ENCODE data around the gene OR2AK2. TPM values are rescaled to one million over a fixed set of nuclear protein-coding genes. Genes with fewer than 3 reads are reported as not detected.

The OR2AK2 gene
- total RNA-seq, 3 donors from 2014 or later: not detected

DNA sequence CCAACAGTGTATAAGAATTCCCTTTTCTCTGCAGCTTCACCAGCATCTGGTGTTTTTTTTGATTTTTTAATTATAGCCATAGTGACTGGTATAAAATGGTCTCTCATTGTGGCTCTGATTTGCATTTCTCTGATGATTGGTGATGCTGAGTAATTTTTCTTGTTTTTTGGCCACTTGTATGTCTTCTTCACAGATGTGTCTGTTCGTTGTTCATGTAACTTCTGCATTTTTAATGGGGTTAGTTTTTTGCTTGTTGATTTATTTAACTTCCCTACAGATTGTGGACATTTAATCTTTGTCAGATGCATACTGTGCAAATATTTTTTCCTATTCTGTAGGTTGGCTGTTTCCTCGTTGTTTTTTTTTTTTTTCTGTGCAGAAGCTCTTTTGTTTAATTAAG lies 28.0 kb downstream of the OR2AK2 start:
- Mint-ChIP-seq H3K9me3 (peaks cover 5% of the 10 kb centered on the region), H3K27me3 (ENCODE audit: low read depth) (no peaks in the 10 kb centered on the region), H3K4me3 (no peak overlapping the region), H3K36me3 (ENCODE audit: insufficient read depth) (no peaks in the 10 kb centered on the region), H3K4me1 (ENCODE audit: low read depth) (no peaks in the 10 kb centered on the region)
- DNase-seq: no peak
- ATAC-seq: no peak

GRCh38 chr1:247998811-247999210 lies 33.8 kb downstream of the OR2AK2 start:
- DNase-seq (no peak), ATAC-seq (no peak)
- Mint-ChIP-seq H3K4me1 (ENCODE audit: low read depth) (no peaks in the 10 kb centered on the region), H3K27me3 (ENCODE audit: low read depth) (no peaks in the 10 kb centered on the region), H3K4me3 (no peak overlapping the region), H3K36me3 (ENCODE audit: insufficient read depth) (no peaks in the 10 kb centered on the region), H3K9me3 (peaks cover 2% of the 10 kb centered on the region)

DNA sequence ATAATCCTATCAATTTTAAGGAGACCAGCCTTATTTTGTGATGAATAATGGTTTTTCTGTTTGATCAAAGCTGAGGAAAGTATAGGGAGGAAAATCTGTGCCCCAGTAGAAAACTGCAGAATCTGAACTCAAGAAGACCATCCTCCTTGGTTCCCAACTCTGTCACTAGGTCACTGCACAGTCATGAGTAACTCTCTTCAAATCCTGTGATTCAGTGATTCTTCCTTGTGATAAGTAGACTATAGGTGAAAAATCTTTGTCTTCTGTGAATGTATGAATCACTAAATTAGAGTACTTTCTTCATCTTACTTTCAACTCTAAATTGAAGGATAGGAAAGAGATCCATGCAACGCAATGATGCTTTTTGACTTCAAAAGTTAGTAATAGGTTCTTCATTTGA lies 35.1 kb downstream of the OR2AK2 start:
- no peaks in the 10 kb centered on the region for H3K4me1 Mint-ChIP-seq (ENCODE audit: low read depth)
- H3K27me3 Mint-ChIP-seq (ENCODE audit: low read depth): no peaks in the 10 kb centered on the region
- H3K4me3 Mint-ChIP-seq: no peak overlapping the region
- H3K9me3 Mint-ChIP-seq: peaks cover 2% of the 10 kb centered on the region
- ATAC-seq: no peak
- no peaks in the 10 kb centered on the region for H3K36me3 Mint-ChIP-seq (ENCODE audit: insufficient read depth)
- no peak for DNase-seq

DNA sequence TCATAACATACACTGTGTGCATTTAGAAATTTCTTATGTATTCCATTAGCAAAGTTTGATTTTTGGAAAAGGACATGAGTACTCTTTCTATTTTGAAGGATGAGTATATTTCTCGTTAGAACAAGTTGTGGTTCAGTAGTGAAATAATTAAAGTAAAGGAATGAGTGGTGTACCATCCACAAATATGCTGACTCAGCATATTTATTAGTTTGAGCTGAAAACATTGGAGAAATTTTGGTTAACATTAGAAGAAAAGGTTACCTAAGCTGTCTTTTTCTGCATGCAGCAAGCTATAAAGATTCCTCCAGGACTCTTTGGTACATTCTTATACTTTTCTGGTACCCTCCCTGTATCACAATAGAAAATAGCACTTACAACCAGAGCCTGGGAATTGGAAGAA lies 42.7 kb downstream of the OR2AK2 start:
- DNase-seq: no peak
- Mint-ChIP-seq H3K27me3 (ENCODE audit: low read depth) (no peaks in the 10 kb centered on the region), H3K4me1 (ENCODE audit: low read depth) (no peaks in the 10 kb centered on the region), H3K36me3 (ENCODE audit: insufficient read depth) (no peaks in the 10 kb centered on the region), H3K9me3 (peaks cover 28% of the 10 kb centered on the region), H3K4me3 (no peak overlapping the region)
- ATAC-seq: no peak

GRCh38 chr1:248009681-248010080 lies 44.6 kb downstream of the OR2AK2 start:
- no peaks in the 10 kb centered on the region for H3K36me3 Mint-ChIP-seq (ENCODE audit: insufficient read depth)
- ATAC-seq (no peak), DNase-seq (no peak)
- no peaks in the 10 kb centered on the region for H3K4me1 Mint-ChIP-seq (ENCODE audit: low read depth)
- H3K27me3 Mint-ChIP-seq (ENCODE audit: low read depth): no peaks in the 10 kb centered on the region
- H3K4me3 Mint-ChIP-seq: no peak overlapping the region
- H3K9me3 Mint-ChIP-seq: peaks cover 28% of the 10 kb centered on the region

DNA sequence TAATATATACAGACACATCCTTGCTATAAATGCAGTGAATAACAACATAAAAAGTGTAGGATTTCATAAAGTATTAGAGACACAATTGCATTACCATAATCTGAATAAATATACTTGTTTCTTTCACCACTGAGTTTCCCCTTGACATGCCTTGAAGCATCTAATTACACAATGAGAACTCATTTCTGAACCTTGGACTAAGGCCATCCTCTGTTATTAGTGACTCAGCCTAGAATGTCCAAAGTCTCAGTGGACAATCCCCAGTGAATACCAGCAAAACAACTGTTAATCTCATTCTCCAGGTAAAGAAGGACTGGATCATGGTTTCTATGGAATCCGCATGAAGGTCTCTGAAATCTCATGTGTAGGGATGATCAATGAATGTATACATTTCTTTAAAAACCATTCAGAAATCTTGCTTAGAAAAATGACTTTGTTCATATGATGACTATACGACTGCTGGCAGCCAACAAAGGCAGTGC lies 48.2 kb downstream of the OR2AK2 start, which contains the start of gene OR2L5:
OR2L5 (plus strand) TSS at position 432 of the 482 bp plus-strand sequence. CDS start 8,288 bp downstream, outside the sequence.
- H3K27me3 Mint-ChIP-seq (ENCODE audit: low read depth): no peaks in the 10 kb centered on the region
- no peaks in the 10 kb centered on the region for H3K4me1 Mint-ChIP-seq (ENCODE audit: low read depth)
- peaks cover 26% of the 10 kb centered on the region for H3K9me3 Mint-ChIP-seq
- H3K36me3 Mint-ChIP-seq (ENCODE audit: insufficient read depth): no peaks in the 10 kb centered on the region
- DNase-seq (no peak), ATAC-seq (no peak)
- no peak within 1 kb of the TSS for H3K4me3 Mint-ChIP-seq

- no peak for DNase-seq
- H3K4me3 Mint-ChIP-seq: no peak overlapping the region
- H3K36me3 Mint-ChIP-seq (ENCODE audit: insufficient read depth): no peaks in the 10 kb centered on the region
- H3K9me3 Mint-ChIP-seq: peaks cover 9% of the 10 kb centered on the region
- no peaks in the 10 kb centered on the region for H3K27me3 Mint-ChIP-seq (ENCODE audit: low read depth)
- ATAC-seq: no peak
- no peaks in the 10 kb centered on the region for H3K4me1 Mint-ChIP-seq (ENCODE audit: low read depth)
Observed at GRCh38 chr1:248015803-248016202, 50.8 kb downstream of the OR2AK2 start.

Other genes starting within 250 kb of the OR2AK2 start
- not detected for gene OR6F1, start 248.6 kb upstream of the OR2AK2 start, total RNA-seq
- gene OR14K1, start 226.6 kb upstream of the OR2AK2 start, total RNA-seq: not detected
- gene OR14A2, start 217.1 kb upstream of the OR2AK2 start, total RNA-seq: not detected
- gene OR1C1, start 204.7 kb upstream of the OR2AK2 start, total RNA-seq: not detected
- not detected for gene OR14A16, start 141.1 kb upstream of the OR2AK2 start, total RNA-seq
- not detected for gene OR11L1, start 123.3 kb upstream of the OR2AK2 start, total RNA-seq
- under 1 TPM; 0.11 to 0.28 (median 0.18) TPM for gene TRIM58, start 108.0 kb upstream of the OR2AK2 start, total RNA-seq
- not detected for gene OR2W3, start 69.6 kb upstream of the OR2AK2 start, total RNA-seq
- not detected for gene OR2T8, start 45.0 kb upstream of the OR2AK2 start, total RNA-seq
- not detected for gene OR2AJ1, start 40.3 kb upstream of the OR2AK2 start, total RNA-seq
- gene OR2L8, start 16.4 kb upstream of the OR2AK2 start, total RNA-seq: not detected
- gene OR2L5, start 48.4 kb downstream of the OR2AK2 start, total RNA-seq: not detected
- under 1 TPM in 1 of 3 donors, not detected in 2; 0.05 TPM for gene OR2L2, start 64.8 kb downstream of the OR2AK2 start, total RNA-seq
- gene OR2L3, start 81.6 kb downstream of the OR2AK2 start, total RNA-seq: not detected
- gene OR2L13, start 130.0 kb downstream of the OR2AK2 start, total RNA-seq: not detected
- gene OR2M5, start 179.9 kb downstream of the OR2AK2 start, total RNA-seq: not detected
- not detected for gene OR2M2, start 209.6 kb downstream of the OR2AK2 start, total RNA-seq
- not detected for gene OR2M3, start 232.0 kb downstream of the OR2AK2 start, total RNA-seq

All from activated T-cell treated with anti-CD3 and anti-CD28 coated beads, Interleukin-2, amount 50 U/mL, for 4 hours (primary cell).